Gastrocnemius medialis (tissue), 4 donors: Measurements from ENCODE around the gene GNAQ. TPM values are rescaled to one million over a fixed set of nuclear protein-coding genes. Genes with fewer than 3 reads are reported as not detected.

Experiments
- ATAC-seq, 2 donors: fragments of 150-250 bp; one replicate each; pipeline ENCODE4 v1.9.1; 2016
- DNase-seq, 2 donors: peaks; one replicate each; pipeline ENCODE4 v3.0.0-alpha.2; 2019
- H3K27ac ChIP-seq, 4 donors: fragments of 200-600 bp; sonication (generic); 1 replicate in 1 of 4; 2 replicates in 3 of 4; pipeline ENCODE4 v1.5.1; 2016 to 2018; ENCODE audit warnings: mild to moderate bottlenecking in 2 of 4, moderate library complexity in 1 of 4
- H3K27me3 ChIP-seq, 3 donors: fragments of 200-600 bp; sonication (generic) in 2 of 3; 1 replicate in 1 of 3; 2 replicates in 2 of 3; pipeline versions ENCODE4 v1.5.1 to v1.6.0; 2016 to 2019; ENCODE audit warnings: mild to moderate bottlenecking in 1 of 3, moderate library complexity in 1 of 3
- H3K36me3 ChIP-seq, 2 donors: fragments of 200-600 bp; sonication (generic) in 1 of 2; one replicate each; pipeline ENCODE4 v1.5.1; 2017 to 2018
- H3K4me1 ChIP-seq, 2 donors: fragments of 200-600 bp; sonication (generic) in 1 of 2; one replicate each; pipeline ENCODE4 v1.5.1; 2016 to 2017; ENCODE audit warnings: mild to moderate bottlenecking in 2 of 2
- H3K4me3 ChIP-seq, 4 donors: fragments of 200-600 bp; sonication (generic) in 3 of 4; 1 replicate in 1 of 4; 2 replicates in 3 of 4; pipeline ENCODE4 v1.5.1; 2016 to 2019; ENCODE audit warnings: mild to moderate bottlenecking in 2 of 4
- H3K9me3 ChIP-seq, 3 donors: fragments of 200-600 bp; sonication (generic) in 2 of 3; 1 replicate in 1 of 3; 2 replicates in 2 of 3; pipeline ENCODE4 v1.5.1; 2016 to 2019
- POLR2A ChIP-seq, 2 donors: fragments of 450-650 bp; IDR thresholded peaks; one replicate each; pipeline ENCODE4 v1.6.1; 2017; ENCODE audit warnings: antibody characterized with exemption in 2 of 2, mild to moderate bottlenecking in 2 of 2, moderate library complexity in 2 of 2
- in situ Hi-C, 4 donors: fragments of 200-750 bp; cut with MboI; loops; one replicate each; pipeline versions ENCODE4 v1.15.0 to v1.8.0; 2017; ENCODE audit warnings: low sequenced_read_pairs in 4 of 4
- intact Hi-C: fragments of 100-400 bp; cut with DNase I; formaldehyde crosslinking; loops from one replicate; pipeline ENCODE4 v1.15.1; 2023; ENCODE audit warnings: low total_unique reads
- total RNA-seq, 4 donors: library from RNA; depleted of rRNA; stranded (reverse); fragments of >200 nt; gene quantifications; one replicate each; pipeline versions ENCODE4 v1.1.0 to v1.2.3, GENCODE V29; 2016
- TF ChIP-seq, protein P1 (sequence below), 5 experiments: fragments of 450-650 bp in 3 of 5; fragments of 200-600 bp in 2 of 5; sonication (generic) in 2 of 5; IDR thresholded peaks in 4 of 5; conservative IDR thresholded peaks in 1 of 5; 1 replicate in 4 of 5; 2 replicates in 1 of 5; pipeline ENCODE4 v1.5.1; 2016 to 2019; ENCODE audit warnings: antibody characterized with exemption in 5 of 5, mild to moderate bottlenecking in 3 of 5, moderate library complexity in 3 of 5

Gene GNAQ
- total RNA-seq, 4 donors from 2014 or later, result 11.3 to 25.9 (median 18.7) TPM

DNA sequence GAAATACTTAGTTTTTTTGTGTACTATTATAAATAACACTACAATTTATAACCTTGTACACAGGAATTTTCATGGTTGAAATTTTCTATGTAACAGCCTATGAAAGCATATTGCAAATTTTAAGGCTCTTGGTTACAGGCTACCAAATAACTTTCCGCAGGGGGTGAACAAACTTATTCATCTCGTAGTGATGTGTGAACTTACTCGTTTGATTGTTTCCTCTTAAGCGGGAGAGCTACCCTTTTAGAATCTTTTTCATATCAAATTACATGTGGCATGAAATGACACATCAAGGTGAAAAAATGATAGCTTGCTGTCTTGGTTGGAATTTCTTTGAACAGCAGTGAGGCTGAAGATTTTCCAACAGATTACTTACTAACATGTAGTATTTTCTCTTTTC is 292.7 kb downstream of the GNAQ start:
- intact Hi-C loops (no loop called here), in situ Hi-C loops (loop anchor here in 1 of 4 donors (25.0 kb wide), 2 partner anchors 277 to 298 kb away; partner anchors contain the start of gene GNAQ)
- no peaks in the 10 kb centered on the region for H3K27me3 ChIP-seq
- ATAC-seq, result no peak
- peaks cover 14 to 26% of the 10 kb centered on the region in 2 donors for H3K4me1 ChIP-seq
- no peak for TF ChIP-seq POLR2A (IDR thresholded peaks at IDR 0.05)
- TF ChIP-seq, protein P1, sequence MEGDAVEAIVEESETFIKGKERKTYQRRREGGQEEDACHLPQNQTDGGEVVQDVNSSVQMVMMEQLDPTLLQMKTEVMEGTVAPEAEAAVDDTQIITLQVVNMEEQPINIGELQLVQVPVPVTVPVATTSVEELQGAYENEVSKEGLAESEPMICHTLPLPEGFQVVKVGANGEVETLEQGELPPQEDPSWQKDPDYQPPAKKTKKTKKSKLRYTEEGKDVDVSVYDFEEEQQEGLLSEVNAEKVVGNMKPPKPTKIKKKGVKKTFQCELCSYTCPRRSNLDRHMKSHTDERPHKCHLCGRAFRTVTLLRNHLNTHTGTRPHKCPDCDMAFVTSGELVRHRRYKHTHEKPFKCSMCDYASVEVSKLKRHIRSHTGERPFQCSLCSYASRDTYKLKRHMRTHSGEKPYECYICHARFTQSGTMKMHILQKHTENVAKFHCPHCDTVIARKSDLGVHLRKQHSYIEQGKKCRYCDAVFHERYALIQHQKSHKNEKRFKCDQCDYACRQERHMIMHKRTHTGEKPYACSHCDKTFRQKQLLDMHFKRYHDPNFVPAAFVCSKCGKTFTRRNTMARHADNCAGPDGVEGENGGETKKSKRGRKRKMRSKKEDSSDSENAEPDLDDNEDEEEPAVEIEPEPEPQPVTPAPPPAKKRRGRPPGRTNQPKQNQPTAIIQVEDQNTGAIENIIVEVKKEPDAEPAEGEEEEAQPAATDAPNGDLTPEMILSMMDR (IDR thresholded peaks at IDR 0.05 in 4 of 5, conservative IDR thresholded peaks at IDR 0.05 in 1 of 5), result no peak
- DNase-seq, result no peak
- H3K27ac ChIP-seq, result no peak overlapping the region
- no peaks in the 10 kb centered on the region for H3K36me3 ChIP-seq
- no peaks in the 10 kb centered on the region for H3K9me3 ChIP-seq
- H3K4me3 ChIP-seq, result no peak overlapping the region

DNA sequence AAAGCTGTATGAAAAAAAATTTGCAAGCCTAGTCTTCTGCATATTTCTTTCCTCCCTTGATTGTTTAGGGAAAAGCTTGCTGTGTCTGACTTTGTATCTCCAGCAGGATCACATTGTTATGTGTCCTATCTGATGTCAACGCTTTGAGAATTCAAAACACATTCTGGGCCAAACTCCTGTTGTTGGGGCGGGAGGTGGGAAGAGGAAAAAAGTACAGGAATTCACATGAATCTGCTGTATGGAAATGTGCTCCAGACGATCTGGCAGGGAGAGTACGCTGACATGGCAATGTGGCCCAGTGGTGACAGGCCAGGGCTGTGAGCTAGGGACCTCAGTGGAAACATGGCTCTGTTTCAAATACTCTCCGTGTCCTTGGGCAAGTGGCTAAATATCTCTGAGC is 296.1 kb downstream of the GNAQ start:
- Histone ChIP-seq H3K9me3 (no peaks in the 10 kb centered on the region), H3K4me3 (no peak overlapping the region), H3K27me3 (no peaks in the 10 kb centered on the region), H3K4me1 (peaks cover 28 to 42% of the 10 kb centered on the region in 2 donors), H3K27ac (peak overlapping the region in 3 of 4 donors; percentile 1 to 54 (median 24)), H3K36me3 (no peaks in the 10 kb centered on the region)
- no peak for TF ChIP-seq POLR2A (IDR thresholded peaks at IDR 0.05)
- TF ChIP-seq, protein P1 (IDR thresholded peaks at IDR 0.05 in 4 of 5, conservative IDR thresholded peaks at IDR 0.05 in 1 of 5), result no peak
- in situ Hi-C loops (loop anchor here in 1 of 4 donors (25.0 kb wide), 2 partner anchors 273 to 302 kb away; partner anchors contain the start of gene GNAQ), intact Hi-C loops (no loop called here)
- DNase-seq (no peak), ATAC-seq (peak in 1 of 2 donors; percentile 30)

DNA sequence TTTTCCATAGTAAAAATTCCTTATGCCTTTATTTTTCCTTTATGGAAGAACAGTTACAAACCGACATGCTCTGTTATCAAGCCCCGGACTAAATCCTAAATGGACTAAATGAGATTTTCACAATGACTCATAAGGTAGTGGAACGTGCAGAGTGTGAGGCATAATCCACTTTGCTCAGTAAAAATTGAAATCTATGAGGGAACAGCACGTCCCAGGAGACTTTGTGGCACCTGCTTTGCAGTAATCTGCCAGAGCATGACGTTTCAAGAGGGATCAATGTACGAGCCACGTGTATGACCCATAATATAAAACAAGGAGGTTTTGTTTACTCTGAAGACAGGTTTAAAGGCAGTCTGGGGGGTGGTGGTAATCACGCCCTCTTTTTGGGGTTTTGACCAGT is 299.7 kb downstream of the GNAQ start:
- Histone ChIP-seq H3K27ac (peak overlapping the region; percentile 33 to 75 (median 43)), H3K27me3 (no peaks in the 10 kb centered on the region), H3K4me3 (no peak overlapping the region), H3K36me3 (peaks cover 0 to 15% of the 10 kb centered on the region in 2 donors), H3K4me1 (peaks cover 28 to 32% of the 10 kb centered on the region in 2 donors), H3K9me3 (no peaks in the 10 kb centered on the region)
- in situ Hi-C loops, result loop anchor here in 1 of 4 donors (25.0 kb wide), 2 partner anchors 270 to 305 kb away; partner anchors contain the start of gene GNAQ
- ATAC-seq (peak; percentile 75 to 94), DNase-seq (peak; percentile 29 to 37)
- peak in 1 of 2 donors; percentile 32 for TF ChIP-seq POLR2A (IDR thresholded peaks at IDR 0.05)
- TF ChIP-seq, protein P1 (IDR thresholded peaks at IDR 0.05 in 4 of 5, conservative IDR thresholded peaks at IDR 0.05 in 1 of 5), result no peak
- intact Hi-C loops, result loop anchor here (5.0 kb wide), 1 partner anchor 75 kb away; no protein-coding TSS in a partner anchor

DNA sequence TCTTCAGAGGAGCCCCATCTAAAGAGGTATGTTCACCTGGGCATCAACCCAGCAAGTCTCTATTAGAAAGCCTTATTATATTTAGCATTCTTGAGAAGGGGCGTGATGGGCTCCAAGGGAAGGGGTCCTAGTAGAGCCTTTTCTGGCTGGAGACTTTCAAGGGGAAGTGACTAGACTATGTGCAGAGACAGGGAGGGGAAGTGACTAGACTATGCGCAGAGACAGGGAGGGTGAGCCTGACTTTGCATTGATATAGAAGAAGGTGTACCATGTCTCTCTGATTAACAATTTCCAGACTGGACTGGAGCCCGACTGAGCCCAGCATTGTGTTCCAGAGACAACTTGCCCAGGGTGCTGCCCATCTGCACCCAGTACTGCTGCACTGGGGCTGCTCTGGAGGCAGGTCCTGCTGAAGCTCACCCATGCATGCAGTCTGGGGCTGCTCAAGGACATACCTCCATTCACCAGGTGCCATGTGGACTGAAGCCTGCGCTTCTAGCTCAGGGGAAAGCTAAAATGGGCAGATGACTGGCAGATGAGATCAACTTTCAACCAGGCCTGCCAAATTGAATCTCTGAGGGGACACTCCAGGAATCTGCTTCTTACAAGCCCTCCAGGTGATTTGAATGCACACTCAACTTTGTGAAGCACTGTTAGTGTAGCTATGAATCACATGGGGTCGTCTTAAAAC is 300.5 kb downstream of the GNAQ start:
- peak; percentile 37 to 59 for DNase-seq
- Histone ChIP-seq H3K4me3 (no peak overlapping the region), H3K27ac (peak overlapping the region; percentile 33 to 75 (median 43)), H3K27me3 (no peaks in the 10 kb centered on the region), H3K4me1 (peaks cover 28% of the 10 kb centered on the region in 2 donors), H3K9me3 (no peaks in the 10 kb centered on the region), H3K36me3 (peaks cover 0 to 15% of the 10 kb centered on the region in 2 donors)
- TF ChIP-seq, protein P1 (IDR thresholded peaks at IDR 0.05 in 4 of 5, conservative IDR thresholded peaks at IDR 0.05 in 1 of 5), result no peak
- TF ChIP-seq POLR2A (IDR thresholded peaks at IDR 0.05), result no peak
- in situ Hi-C loops (loop anchor here in 1 of 4 donors (25.0 kb wide), 2 partner anchors 269 to 306 kb away; partner anchors contain the start of gene GNAQ), intact Hi-C loops (loop anchor here (5.0 kb wide), 1 partner anchor 76 kb away; no protein-coding TSS in a partner anchor)
- ATAC-seq, result peak; percentile 84 to 86
